Measurements from ENCODE around the gene DGCR2. TPM values are rescaled to one million over a fixed set of nuclear protein-coding genes. Genes with fewer than 3 reads are reported as not detected.
"Not testable (repeated sequence)": the region's sequence is repeated elsewhere in the genome, so short reads cannot be mapped to it uniquely, and the experiment has no call there.

The DGCR2 gene
- total and polyA plus RNA-seq, 9 donors, result 35.4 to 62.2 (median 53.0) TPM

DNA sequence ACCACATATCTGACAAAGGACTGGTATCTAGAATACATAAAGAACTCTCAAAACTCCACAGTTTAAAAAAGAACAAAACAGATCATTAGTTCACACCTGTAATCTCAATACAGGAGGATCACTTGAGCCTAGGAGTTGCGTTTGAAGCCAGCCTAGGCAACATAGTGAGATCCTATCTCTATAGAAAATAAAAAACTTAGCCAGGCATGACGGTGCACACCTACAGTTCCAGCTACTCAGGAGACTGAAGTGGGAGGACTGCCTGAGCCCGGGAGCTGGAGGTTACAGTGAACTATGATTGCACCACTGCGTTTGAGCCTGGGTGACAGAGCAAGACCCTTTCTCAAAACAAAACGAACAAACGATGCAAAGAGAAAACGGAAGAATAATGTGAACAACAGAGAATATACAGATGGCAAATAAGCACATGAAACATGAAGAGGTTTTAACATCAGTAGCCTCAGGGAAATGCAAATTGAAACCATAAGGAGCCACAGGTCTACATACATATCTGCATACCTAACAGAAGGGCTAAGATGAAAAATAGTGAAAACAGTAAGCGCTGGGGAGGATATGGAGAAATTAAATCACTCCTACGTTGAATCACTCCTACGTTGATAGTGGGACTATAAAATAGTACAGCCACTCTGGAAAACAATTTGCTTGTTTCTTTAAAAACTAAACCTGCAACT is 70.7 kb downstream of the DGCR2 start:
- H3K27me3 ChIP-seq (ENCODE audit: control insufficient read depth, insufficient read depth, low read length), result no peaks in the 10 kb centered on the region
- no peaks in the 10 kb centered on the region for H3K9me3 ChIP-seq (replicated peaks; ENCODE audit: control insufficient read depth, low read depth, low read length)
- no peak overlapping the region for H3K4me3 ChIP-seq (ENCODE audit: low read length)
- WGBS (ENCODE audit: insufficient coverage), result 80% methylated on average over 1 of the region's 10 CpGs
- no peaks in the 10 kb centered on the region for H3K4me1 ChIP-seq (ENCODE audit: control insufficient read depth, insufficient read depth, low read length)
- H3K27ac ChIP-seq (ENCODE audit: low read length), result no peak overlapping the region
- DNase-seq, result no peak
- peaks cover 51% of the 10 kb centered on the region for H3K36me3 ChIP-seq (ENCODE audit: control insufficient read depth, insufficient read depth, low read length)

DNA sequence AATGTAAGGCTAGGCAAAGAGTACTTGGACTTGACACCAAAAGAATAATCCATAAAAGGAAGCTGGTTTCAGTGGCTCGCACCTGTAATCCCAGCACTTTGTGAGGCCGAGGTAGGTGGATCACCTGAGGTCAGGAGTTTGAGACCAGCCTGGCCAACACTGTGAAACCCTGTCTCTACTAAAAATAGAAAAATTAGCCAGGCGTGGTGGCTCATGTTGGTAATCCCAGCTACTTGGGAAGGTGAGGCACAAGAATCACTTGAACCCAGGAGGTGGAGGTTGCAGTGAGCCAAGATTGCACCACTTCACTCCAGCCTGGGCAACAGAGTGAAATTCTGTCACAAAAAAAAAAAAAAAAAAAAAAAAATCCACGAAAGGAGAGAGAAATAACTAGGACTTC is 71.4 kb downstream of the DGCR2 start:
- H3K4me1 ChIP-seq (ENCODE audit: control insufficient read depth, insufficient read depth, low read length); H3K9me3 ChIP-seq (replicated peaks; ENCODE audit: control insufficient read depth, low read depth, low read length); H3K27ac ChIP-seq (ENCODE audit: low read length); DNase-seq; H3K4me3 ChIP-seq (ENCODE audit: low read length); H3K27me3 ChIP-seq (ENCODE audit: control insufficient read depth, insufficient read depth, low read length): not testable (repeated sequence)
- WGBS (ENCODE audit: insufficient coverage), result 80% methylated on average over 2 of the region's 4 CpGs
- peaks cover 51% of the 10 kb centered on the region for H3K36me3 ChIP-seq (ENCODE audit: control insufficient read depth, insufficient read depth, low read length)

DNA sequence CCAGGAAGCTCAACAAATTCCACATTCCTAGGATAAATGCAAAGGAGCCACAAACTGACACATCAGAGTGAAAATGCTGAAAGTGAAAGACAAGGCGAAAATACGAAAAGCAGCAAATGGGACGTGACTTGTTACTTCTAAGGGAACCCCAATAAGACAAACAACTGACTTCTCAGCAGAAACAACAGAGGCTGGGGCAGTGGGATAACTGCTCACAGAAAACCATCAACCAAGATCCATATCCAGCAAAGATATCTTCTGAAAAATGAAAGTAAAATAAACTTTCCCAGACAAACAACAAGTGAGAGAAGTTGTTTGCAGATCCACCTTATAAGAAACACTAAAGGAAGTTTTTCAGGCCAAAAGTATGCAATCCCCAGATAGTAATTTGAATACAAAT is 72.1 kb downstream of the DGCR2 start:
- no peak for DNase-seq
- Histone ChIP-seq H3K4me3 (ENCODE audit: low read length) (no peak overlapping the region), H3K4me1 (ENCODE audit: control insufficient read depth, insufficient read depth, low read length) (no peaks in the 10 kb centered on the region), H3K27ac (ENCODE audit: low read length) (no peak overlapping the region), H3K27me3 (ENCODE audit: control insufficient read depth, insufficient read depth, low read length) (no peaks in the 10 kb centered on the region), H3K9me3 (replicated peaks; ENCODE audit: control insufficient read depth, low read depth, low read length) (no peaks in the 10 kb centered on the region), H3K36me3 (ENCODE audit: control insufficient read depth, insufficient read depth, low read length) (peaks cover 55% of the 10 kb centered on the region)
- no CpG with 5 or more reads among the region's 3 CpGs for WGBS (ENCODE audit: insufficient coverage)

DNA sequence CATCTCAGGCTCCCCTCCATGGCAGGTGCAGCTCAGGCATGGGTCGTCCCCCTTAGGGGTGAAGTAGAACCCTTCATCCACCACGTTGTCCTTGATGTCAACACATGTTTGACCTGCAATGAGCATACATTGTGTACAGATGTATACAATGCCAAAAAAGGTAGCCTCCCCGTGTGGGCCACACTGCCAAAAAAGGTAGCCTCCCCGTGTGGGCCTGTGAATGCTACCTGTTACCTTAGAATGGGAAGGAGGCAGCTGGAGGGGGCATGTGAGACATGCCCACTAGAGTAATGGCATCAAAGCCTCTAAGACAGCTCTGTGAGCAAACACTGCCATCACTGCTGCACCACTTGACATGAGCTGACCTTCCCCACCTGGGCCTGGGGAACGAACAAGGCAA is 73.7 kb downstream of the DGCR2 start:
- Histone ChIP-seq H3K27ac (ENCODE audit: low read length) (no peak overlapping the region), H3K4me3 (ENCODE audit: low read length) (no peak overlapping the region), H3K9me3 (replicated peaks; ENCODE audit: control insufficient read depth, low read depth, low read length) (no peaks in the 10 kb centered on the region), H3K4me1 (ENCODE audit: control insufficient read depth, insufficient read depth, low read length) (no peaks in the 10 kb centered on the region), H3K27me3 (ENCODE audit: control insufficient read depth, insufficient read depth, low read length) (no peaks in the 10 kb centered on the region), H3K36me3 (ENCODE audit: control insufficient read depth, insufficient read depth, low read length) (peaks cover 69% of the 10 kb centered on the region)
- WGBS (ENCODE audit: insufficient coverage), result 90% methylated on average over 5 of the region's 5 CpGs
- no peak for DNase-seq

DNA sequence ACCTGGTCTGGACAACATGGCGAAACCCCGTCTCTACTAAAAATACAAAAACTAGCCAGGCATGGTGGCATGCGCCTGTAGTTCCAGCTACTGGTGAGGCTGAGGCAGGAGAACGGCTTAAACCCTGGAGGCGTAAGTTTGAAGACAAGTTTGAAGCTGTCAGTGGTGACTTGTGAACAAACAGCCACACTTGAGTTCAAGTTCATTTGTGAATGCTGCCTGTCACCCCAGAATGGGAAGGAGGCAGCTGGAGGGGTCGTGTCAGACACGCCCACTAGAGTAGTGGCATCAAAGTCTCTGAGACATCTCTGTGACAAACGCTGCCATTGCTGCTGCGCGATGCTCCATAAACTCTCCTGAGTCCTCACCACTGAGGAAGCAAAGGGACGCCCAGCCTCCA is 74.2 kb downstream of the DGCR2 start:
- DNase-seq, result no peak
- 95% methylated on average over 11 of the region's 11 CpGs for WGBS (ENCODE audit: insufficient coverage)
- no peak overlapping the region for H3K4me3 ChIP-seq (ENCODE audit: low read length)
- H3K27me3 ChIP-seq (ENCODE audit: control insufficient read depth, insufficient read depth, low read length), result no peaks in the 10 kb centered on the region
- H3K4me1 ChIP-seq (ENCODE audit: control insufficient read depth, insufficient read depth, low read length), result no peaks in the 10 kb centered on the region
- H3K36me3 ChIP-seq (ENCODE audit: control insufficient read depth, insufficient read depth, low read length), result peaks cover 70% of the 10 kb centered on the region
- H3K27ac ChIP-seq (ENCODE audit: low read length), result no peak overlapping the region
- no peaks in the 10 kb centered on the region for H3K9me3 ChIP-seq (replicated peaks; ENCODE audit: control insufficient read depth, low read depth, low read length)

DNA sequence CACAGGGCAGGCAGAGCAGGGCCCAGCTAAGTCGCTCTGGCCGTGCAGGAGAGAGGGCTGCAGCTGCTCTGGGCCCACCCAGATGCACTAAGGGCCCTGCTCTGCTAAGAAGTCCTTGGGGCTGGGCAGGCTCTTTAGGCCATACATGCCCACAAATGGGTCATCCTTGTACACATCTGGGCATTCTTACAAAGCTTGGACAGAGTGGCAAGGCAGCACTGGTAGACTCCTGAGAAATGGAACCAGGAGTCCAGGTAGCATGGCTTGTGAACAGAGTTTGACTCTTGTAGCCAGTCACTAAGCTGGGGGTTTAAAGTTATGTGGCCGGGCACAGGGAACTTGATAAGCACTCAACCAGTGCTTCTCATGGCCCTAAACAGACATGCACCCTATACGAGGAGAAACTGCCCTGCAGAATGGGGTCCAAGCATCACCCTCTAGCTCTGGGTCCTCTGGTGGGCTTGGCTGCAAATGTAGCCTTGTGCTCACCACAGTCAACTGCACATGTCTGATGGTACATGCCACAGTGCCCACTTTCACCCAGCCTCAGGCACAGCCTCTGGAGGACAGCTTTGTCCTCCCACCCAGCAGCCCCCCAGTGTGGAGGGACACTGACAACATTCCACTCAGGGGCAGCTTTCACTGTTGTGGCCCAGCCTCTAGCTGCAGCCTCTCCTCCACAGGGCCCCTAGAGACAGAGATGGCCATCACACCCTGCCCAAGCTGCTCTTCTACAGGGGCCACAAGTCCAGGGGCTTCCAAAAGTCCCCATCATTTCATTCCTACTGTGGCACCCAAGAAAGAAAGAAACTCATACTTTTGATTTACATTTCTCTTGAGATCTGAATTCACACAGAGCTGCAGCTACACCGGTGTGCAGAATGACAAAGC is 75.2 kb downstream of the DGCR2 start:
- H3K27ac ChIP-seq (ENCODE audit: low read length), result no peak overlapping the region
- 83% methylated on average over 4 of the region's 5 CpGs for WGBS (ENCODE audit: insufficient coverage)
- H3K9me3 ChIP-seq (replicated peaks; ENCODE audit: control insufficient read depth, low read depth, low read length), result no peaks in the 10 kb centered on the region
- H3K4me3 ChIP-seq (ENCODE audit: low read length), result no peak overlapping the region
- no peak for DNase-seq
- H3K4me1 ChIP-seq (ENCODE audit: control insufficient read depth, insufficient read depth, low read length), result no peaks in the 10 kb centered on the region
- H3K36me3 ChIP-seq (ENCODE audit: control insufficient read depth, insufficient read depth, low read length), result peaks cover 72% of the 10 kb centered on the region
- H3K27me3 ChIP-seq (ENCODE audit: control insufficient read depth, insufficient read depth, low read length), result no peaks in the 10 kb centered on the region

DNA sequence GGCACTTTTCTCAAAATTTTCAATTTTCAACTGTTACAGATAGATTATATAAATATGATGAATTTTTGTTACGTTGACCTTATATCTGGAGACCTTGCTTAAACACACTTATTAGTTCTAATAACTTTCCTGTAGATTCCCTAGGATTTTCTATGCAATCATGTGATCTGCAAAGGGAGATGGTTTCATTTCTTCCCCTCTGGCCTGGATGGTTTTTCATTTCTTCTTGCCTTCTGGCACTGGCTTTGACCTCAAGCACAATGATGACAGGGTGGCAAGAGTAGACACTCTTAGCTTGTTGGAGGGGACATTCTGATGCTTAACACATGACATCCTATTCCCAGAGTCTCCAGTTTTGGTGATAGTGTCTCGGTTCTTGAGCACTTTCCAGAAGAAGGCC is 75.9 kb downstream of the DGCR2 start:
- Histone ChIP-seq H3K9me3 (replicated peaks; ENCODE audit: control insufficient read depth, low read depth, low read length) (no peaks in the 10 kb centered on the region), H3K27ac (ENCODE audit: low read length) (no peak overlapping the region), H3K27me3 (ENCODE audit: control insufficient read depth, insufficient read depth, low read length) (no peaks in the 10 kb centered on the region), H3K4me3 (ENCODE audit: low read length) (no peak overlapping the region), H3K36me3 (ENCODE audit: control insufficient read depth, insufficient read depth, low read length) (peaks cover 76% of the 10 kb centered on the region), H3K4me1 (ENCODE audit: control insufficient read depth, insufficient read depth, low read length) (no peaks in the 10 kb centered on the region)
- no peak for DNase-seq
- WGBS (ENCODE audit: insufficient coverage), result no CpG with 5 or more reads among the region's 2 CpGs

DNA sequence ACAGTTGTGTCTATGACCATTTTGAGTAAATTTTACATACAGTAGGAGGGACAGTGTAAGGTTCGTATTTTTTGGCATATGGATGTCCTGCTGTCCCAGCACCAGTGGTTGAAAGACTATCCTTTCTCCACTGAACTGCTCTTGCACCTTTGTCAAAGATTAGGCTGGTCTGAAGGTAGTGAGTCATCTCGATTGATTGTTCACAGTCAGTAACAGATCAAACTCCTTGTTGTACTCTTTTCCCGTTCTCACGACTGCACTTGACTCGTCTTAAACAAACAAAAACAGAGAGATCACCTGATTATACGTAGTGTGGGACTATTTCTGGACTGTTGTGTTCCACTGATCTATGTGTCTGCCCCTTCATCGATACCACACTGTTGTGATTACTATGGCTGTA is 77.1 kb downstream of the DGCR2 start:
- H3K27me3 ChIP-seq (ENCODE audit: control insufficient read depth, insufficient read depth, low read length), result no peaks in the 10 kb centered on the region
- H3K27ac ChIP-seq (ENCODE audit: low read length), result no peak overlapping the region
- no peak for DNase-seq
- no peaks in the 10 kb centered on the region for H3K9me3 ChIP-seq (replicated peaks; ENCODE audit: control insufficient read depth, low read depth, low read length)
- no peak overlapping the region for H3K4me3 ChIP-seq (ENCODE audit: low read length)
- WGBS (ENCODE audit: insufficient coverage), result no CpG with 5 or more reads among the region's 7 CpGs
- peaks cover 87% of the 10 kb centered on the region for H3K36me3 ChIP-seq (ENCODE audit: control insufficient read depth, insufficient read depth, low read length)
- no peaks in the 10 kb centered on the region for H3K4me1 ChIP-seq (ENCODE audit: control insufficient read depth, insufficient read depth, low read length)

DNA sequence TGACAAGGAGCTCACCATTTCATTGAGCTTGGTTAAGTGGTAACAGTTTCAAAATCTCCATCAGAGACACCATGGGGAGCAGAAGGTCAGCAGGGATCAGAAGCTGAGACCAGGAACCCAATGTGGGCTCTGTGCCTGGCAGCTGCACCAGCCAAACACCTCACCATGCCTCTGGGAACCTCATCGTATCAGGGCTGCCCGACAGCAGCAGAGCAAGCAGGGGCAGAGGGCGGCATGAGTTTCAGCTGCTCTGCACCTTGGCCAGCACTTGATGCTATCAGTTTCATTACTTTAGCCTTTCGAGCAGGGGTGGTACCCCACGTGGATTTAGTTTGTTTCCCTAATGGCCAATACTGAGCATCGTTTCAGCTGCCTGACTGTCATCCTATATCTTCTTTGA is 77.8 kb downstream of the DGCR2 start:
- no peak overlapping the region for H3K4me3 ChIP-seq (ENCODE audit: low read length)
- no peaks in the 10 kb centered on the region for H3K27me3 ChIP-seq (ENCODE audit: control insufficient read depth, insufficient read depth, low read length)
- no peak overlapping the region for H3K27ac ChIP-seq (ENCODE audit: low read length)
- H3K4me1 ChIP-seq (ENCODE audit: control insufficient read depth, insufficient read depth, low read length), result no peaks in the 10 kb centered on the region
- DNase-seq, result no peak
- WGBS (ENCODE audit: insufficient coverage), result 93% methylated on average over 4 of the region's 6 CpGs
- no peaks in the 10 kb centered on the region for H3K9me3 ChIP-seq (replicated peaks; ENCODE audit: control insufficient read depth, low read depth, low read length)
- peaks cover 93% of the 10 kb centered on the region for H3K36me3 ChIP-seq (ENCODE audit: control insufficient read depth, insufficient read depth, low read length)

DNA sequence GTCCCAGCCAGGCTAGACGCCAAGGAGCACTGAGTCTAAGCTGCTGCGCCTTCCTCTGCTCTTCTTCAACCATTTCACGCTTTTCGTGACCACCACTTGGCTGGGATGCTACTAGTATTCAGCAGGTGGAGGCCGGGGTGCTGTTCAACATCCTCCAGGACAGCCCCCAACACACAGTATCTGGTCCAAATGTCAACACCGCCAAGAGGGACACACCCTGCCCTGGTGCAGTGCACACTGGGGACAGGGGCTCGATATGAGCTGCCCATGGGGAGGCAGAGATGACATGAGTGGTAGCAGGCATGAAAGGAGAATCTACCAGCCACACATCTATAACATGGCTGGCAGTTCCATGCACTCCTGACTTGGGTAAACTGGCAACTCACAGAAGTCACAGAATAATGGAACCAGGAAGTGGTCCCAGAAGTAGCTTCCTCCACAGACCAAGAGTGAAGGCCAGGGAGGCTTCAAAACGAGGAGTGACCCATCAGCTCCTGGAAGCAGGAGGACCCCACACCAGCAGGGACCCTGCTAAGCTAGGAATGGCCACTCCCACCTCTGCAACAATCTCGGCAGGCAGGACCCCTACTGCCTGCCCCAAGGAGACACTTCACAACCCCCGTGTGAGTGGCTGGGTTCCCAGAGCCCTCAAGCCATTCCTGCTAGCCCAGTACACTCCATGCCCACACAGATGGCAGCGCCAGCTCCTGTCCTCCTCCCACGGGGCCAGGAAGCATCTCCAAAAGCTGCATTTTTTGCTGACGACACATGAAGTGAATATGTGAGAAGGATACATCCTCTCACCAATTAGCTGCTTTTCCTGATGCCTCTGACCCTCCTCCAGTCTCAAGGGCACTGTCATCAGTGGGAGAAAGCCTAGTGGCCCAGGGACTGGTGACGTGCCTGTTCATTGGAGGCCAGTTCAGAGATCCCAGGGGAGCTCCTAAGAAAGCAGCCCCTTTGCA is 78.8 kb downstream of the DGCR2 start:
- Histone ChIP-seq H3K4me3 (ENCODE audit: low read length) (no peak overlapping the region), H3K36me3 (ENCODE audit: control insufficient read depth, insufficient read depth, low read length) (peaks cover 92% of the 10 kb centered on the region), H3K27ac (ENCODE audit: low read length) (no peak overlapping the region), H3K27me3 (ENCODE audit: control insufficient read depth, insufficient read depth, low read length) (no peaks in the 10 kb centered on the region), H3K4me1 (ENCODE audit: control insufficient read depth, insufficient read depth, low read length) (no peaks in the 10 kb centered on the region), H3K9me3 (replicated peaks; ENCODE audit: control insufficient read depth, low read depth, low read length) (no peaks in the 10 kb centered on the region)
- DNase-seq, result no peak
- WGBS (ENCODE audit: insufficient coverage), result 61% methylated on average over 4 of the region's 14 CpGs
